Activated CD8-positive, alpha-beta memory T cell treated with anti-CD3 and anti-CD28 coated beads for 1 hour (primary cell): ENCODE data around the gene DNAJB13.

ENCODE experiments used
- DNase-seq, 2 donors: peaks; one replicate each; pipeline ENCODE4 v3.0.0-alpha.2; 2020; ENCODE audit warnings: low read depth in 1 of 2; ENCODE audit errors: extremely low read depth in 1 of 2

Gene DNAJB13

GRCh38 chr11:73998846-73999575 lies 48.2 kb downstream of the DNAJB13 start:
- DNase-seq: no peak

DNA sequence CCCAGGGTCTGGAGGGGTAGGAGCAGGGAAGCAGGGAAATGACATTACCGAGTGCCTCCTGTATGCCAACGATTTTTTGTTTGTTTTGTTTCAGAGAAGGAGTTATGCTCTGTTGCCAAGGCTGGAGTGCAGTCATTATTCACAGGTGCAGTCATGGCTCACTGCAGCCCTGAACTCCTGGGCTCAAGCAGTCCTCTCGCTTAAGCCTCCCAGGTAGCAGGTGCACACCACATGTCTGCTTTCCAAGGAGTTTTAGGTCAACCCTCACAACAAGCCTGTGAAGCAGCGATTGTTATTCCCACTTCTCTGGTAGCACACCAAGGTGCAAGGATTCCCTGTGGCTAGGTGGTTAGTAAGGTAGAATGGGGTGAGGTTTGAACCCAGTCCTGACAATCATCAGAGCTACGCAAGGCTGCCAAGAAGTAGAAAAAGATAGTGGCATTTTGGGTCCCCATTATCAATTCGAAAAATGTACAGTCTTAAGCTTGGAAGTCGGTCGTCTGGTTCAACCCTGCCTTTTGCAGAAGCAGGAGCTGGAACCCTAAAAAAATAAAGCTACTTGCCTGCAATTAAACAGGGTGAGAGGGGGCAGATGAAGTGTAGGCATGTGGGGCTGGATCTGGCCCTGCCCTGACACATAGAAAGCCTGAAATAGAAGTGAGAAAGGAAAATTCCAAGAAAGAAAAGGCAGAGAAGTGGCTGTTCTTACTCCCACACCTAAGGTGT lies 48.9 kb downstream of the DNAJB13 start:
- no peak for DNase-seq

GRCh38 chr11:74000307-74001133 lies 49.7 kb downstream of the DNAJB13 start:
- no peak for DNase-seq

GRCh38 chr11:74001822-74002286 lies 51.0 kb downstream of the DNAJB13 start:
- no peak for DNase-seq

- no peak for DNase-seq
Measured at GRCh38 chr11:74002832-74003231, 52.0 kb downstream of the DNAJB13 start.

GRCh38 chr11:74004046-74004695 lies 53.3 kb downstream of the DNAJB13 start:
- DNase-seq: no peak

DNA sequence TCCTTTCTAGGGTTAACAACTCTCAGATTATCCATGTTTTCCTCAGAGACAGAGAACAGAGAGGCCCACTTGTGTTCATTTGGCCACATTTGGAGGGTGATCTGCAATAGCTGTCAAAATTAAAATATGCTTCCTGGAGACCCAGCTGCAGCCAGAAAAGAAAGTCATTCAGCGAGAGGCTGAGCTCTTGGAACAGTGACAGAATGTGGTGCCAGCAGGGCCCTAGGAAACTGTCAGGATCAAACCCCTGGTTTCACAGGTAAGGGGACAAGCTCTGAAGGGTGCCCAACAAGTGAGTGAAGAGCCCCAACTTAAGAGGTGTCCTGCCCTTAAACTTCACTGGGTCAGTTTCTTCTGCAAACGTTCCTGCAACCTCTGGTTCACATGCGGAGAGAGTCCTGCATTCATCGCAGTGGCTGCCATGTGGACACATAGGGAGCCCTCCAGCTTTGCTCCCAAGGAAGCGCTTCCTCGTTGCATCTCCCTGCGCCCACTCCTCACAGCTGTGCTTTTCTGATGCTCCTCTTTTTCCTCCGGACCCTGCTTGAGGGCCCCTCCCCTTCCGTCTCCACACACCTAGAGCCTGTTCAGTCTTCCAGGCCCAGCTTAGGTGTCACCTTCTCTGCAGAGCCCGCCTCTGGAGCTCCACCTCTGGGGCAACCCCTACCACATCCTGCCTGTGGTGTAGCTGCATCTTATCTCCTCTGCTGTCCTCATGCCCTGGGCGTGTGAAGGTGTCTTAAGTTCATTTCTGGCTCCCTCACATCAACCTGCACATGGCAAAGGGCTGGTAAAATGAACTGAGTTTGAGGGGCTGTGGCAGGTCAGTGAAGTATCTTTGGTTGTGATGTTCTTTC lies 54.2 kb downstream of the DNAJB13 start:
- peak; percentile 68 to 69 for DNase-seq

DNA sequence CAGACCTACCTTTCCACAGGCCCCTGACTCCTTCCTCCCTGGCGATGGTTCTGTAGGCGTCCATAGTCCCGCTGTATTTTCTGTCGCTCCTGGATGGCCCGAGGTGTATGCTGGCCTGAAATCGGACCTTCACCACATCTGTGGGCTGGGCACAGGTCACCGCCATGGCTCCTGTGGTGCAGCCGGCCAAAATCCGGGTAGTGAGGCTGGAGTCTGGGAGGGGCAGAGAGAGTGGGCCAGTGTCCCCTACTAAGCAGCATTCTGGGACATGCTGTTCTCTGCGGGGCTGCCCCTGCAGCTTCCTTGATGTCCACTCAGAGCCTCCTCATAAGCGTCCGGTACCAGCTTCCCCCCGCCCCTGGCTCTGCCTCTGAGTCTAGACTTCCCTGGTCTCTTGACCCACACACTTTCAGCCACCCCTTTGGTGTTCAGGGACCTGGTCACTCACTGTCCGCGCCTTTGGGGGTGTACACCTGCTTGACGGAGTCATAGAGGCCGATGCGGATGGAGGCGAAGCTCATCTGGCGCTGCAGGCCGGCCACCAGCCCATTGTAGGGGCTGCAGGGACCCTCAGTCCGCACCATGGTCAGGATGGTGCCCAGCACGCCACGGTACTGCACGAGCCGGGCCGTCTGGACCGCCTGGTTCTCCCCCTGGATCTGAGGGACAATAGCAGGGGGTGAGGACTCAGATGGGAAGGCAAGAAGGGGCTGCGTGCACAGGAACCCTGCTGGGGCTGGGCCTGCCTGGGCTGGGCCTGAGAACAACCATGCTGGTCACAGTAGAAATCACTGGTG lies 55.1 kb downstream of the DNAJB13 start:
- DNase-seq: no peak

DNA sequence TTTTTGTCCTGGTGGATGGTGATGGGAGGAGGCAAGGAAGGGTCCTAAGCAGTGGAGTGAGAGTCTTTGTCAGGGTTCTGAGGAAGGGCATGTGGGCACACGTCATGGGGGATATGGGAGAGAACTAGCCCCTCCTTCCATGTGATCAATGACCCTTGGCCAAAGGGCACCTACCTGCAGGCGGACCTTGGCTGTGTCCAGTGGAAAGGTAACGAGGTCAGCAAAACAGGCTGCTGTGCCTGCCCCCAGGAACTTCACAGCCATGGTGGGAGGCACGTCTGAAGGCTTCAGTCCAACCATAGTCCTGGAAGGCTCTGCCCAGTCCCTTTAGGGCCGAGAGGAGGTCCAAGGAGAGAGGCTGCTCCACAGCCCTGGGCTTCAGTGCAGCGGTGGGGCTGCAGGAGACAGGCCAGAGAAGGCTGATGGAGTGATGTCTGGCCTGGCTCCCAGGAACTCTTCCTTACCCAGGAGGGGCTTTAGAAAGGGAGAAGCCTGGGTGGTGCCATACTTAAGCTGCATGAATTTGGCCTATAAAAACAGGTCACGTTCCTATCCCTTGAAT lies 56.0 kb downstream of the DNAJB13 start:
- no peak for DNase-seq

- DNase-seq: no peak
Measured at GRCh38 chr11:74007691-74008372, 57.0 kb downstream of the DNAJB13 start.

GRCh38 chr11:74008373-74009229 lies 57.8 kb downstream of the DNAJB13 start, which contains the start of gene UCP3:
TSS of gene UCP3 (minus strand) at chr11:74009085. CDS start at chr11:74007042, 2,043 bp downstream.
- no peak for DNase-seq

DNA sequence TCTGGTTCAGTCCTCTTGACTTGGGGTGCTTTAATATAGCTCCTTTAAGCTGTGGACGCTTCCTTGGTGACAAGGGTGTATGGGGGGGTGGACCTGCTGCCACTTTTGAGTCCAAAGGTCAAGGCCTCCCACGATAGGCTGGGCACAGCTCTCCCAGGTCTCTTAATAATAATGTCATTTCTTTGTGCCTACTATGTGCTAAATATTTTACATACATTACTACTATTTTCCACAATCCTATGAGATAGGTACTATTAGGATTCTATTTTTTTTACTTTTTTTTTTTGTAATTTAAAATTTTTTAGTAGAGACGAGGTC lies 58.4 kb downstream of the DNAJB13 start:
- DNase-seq: no peak

GRCh38 chr11:74009675-74010305 lies 59.0 kb downstream of the DNAJB13 start:
- DNase-seq: no peak

DNA sequence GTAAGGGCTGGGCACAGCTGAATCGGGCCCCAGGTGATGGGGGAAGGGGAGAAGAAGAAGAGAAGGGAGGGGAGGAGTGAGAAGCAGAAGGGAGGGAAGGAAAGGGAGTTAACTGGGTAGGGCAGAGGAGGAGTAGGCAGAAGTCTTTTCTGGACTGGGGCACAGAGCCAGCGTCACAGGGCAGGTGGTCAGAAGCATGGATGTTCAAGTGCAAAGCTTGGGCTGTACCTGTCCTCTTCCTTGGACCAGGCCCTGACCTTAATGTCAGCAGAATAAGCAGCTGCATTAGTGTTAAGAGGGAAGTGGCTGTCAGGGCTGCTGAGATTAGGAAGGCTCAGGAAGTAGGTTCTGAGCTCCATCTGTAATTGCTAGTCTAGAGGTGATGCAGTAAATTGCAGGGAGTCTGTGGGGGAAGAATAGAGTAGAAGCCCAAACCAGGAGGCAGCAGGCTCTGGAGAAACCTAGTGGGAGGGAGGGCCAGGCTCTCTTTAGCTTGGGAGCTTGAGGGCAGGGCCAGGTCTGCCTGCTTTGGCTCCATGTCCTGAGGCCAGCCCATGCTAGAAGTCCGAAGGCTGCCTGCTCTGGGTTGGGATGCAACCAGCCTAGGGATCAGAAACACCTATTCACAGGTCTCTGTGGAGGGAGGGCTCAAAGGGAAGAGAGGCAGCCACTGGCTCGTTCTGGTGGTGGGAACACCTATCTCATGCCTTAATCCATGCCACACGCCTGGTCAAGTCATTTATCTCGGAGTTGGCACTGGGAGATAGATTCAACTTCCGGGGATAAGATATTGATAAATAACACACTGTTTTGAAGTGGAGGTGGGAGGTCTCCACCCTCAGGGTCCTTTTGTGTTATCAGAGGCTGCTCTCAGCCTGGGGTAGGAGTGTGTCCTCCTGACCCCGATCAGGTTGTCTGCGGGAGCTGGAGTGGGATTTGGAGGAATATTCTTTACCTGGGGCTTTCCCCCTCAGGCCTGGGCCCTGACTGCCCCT lies 59.8 kb downstream of the DNAJB13 start:
- DNase-seq: no peak

DNA sequence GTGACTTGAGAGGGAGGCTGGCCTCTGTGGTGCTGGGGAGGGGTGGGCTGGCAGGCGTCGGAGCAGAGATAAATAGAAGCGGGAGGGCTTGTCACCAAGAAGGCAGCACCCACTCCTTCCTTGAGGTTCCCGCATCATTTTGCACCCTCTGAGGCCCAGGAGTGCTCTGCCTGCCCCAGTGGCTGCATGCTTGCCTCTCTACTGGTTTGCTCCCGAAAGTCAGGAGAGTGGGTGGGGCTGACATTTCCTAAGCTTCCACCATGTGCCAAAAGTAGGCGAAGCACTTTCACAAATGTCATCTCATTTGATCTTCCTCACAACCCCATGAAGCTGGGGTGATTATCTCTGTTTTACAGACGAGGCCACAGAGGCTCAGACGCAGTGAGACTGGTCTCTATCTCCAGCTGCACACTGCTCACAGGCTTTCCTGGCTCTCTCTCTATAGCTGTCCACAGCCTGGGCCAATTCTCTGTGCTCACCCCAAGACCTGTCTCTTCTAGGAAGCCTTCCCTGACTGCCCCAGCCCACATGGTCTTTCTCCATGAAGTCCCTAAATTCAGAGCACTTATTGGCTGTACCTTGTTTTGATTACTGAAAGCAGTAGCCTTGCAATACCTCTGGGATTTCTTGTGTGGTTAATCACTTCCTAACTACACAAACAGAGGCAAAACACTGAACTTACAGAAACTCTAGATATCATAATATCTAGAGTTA lies 60.7 kb downstream of the DNAJB13 start:
- no peak for DNase-seq
